ENCODE results near the gene TUT4. TPM values are rescaled to one million over a fixed set of nuclear protein-coding genes. Genes with fewer than 3 reads are reported as not detected.

TUT4 gene
- total RNA-seq, 1 donor from 2014 or later = 30.9 TPM

DNA sequence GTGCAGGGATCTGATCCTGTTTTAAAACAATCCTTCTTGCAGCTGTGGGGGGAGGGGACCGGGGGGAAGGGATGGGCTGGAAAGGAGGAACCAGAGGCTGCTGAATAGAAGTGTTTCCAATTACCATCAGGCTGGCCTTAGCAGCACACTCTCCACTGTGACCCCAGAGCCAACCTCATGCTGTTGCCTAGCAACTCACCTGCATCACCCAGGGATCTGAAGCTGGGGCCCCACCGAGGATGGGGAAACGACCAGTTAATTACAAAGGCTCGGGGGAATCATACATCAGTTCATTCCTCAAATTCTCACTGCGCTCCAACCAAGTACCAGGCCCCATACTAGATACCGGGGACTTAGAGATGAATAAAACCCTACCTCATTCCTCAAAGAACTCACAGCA, 37.4 kb upstream of the TUT4 start:
- no peaks in the 10 kb centered on the region for H3K9me3 ChIP-seq (replicated peaks)
- no peaks in the 10 kb centered on the region for H3K36me3 ChIP-seq
- no peak for DNase-seq
- TF ChIP-seq, protein P1, sequence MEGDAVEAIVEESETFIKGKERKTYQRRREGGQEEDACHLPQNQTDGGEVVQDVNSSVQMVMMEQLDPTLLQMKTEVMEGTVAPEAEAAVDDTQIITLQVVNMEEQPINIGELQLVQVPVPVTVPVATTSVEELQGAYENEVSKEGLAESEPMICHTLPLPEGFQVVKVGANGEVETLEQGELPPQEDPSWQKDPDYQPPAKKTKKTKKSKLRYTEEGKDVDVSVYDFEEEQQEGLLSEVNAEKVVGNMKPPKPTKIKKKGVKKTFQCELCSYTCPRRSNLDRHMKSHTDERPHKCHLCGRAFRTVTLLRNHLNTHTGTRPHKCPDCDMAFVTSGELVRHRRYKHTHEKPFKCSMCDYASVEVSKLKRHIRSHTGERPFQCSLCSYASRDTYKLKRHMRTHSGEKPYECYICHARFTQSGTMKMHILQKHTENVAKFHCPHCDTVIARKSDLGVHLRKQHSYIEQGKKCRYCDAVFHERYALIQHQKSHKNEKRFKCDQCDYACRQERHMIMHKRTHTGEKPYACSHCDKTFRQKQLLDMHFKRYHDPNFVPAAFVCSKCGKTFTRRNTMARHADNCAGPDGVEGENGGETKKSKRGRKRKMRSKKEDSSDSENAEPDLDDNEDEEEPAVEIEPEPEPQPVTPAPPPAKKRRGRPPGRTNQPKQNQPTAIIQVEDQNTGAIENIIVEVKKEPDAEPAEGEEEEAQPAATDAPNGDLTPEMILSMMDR (IDR thresholded peaks at IDR 0.05; ENCODE audit: borderline replicate concordance) = no peak
- peaks cover 9% of the 10 kb centered on the region for H3K4me1 ChIP-seq
- no peaks in the 10 kb centered on the region for H3K27me3 ChIP-seq (ENCODE audit: low read depth)
- no peak overlapping the region for H3K27ac ChIP-seq (replicated peaks)
- intact Hi-C loops (cut with micrococcal nuclease) = no loop called here
- no peak overlapping the region for H3K4me3 ChIP-seq

DNA sequence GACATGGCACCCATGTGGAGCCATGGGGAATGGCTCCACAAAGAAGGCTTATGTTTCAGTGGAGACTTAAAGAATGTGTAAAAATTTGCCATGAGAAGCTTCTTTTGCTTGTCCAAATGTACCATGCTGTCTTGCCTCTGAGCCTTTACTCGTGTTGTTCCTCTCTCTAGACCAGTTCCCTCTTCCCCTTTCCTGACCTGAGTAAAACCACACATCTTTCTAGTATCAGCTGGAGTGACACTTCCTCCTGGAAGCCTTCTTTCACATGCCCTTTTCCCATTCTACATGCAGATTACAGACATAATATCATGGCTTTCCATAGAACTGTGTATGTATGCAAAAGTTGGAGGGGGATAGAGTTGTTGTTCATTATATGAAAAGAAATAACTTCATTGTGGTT, 35.6 kb upstream of the TUT4 start:
- H3K27ac ChIP-seq (replicated peaks) = no peak overlapping the region
- peaks cover 9% of the 10 kb centered on the region for H3K4me1 ChIP-seq
- TF ChIP-seq, protein P1 (IDR thresholded peaks at IDR 0.05; ENCODE audit: borderline replicate concordance) = no peak
- H3K36me3 ChIP-seq = no peaks in the 10 kb centered on the region
- H3K4me3 ChIP-seq = no peak overlapping the region
- intact Hi-C loops (cut with micrococcal nuclease) = no loop called here
- H3K9me3 ChIP-seq (replicated peaks) = no peaks in the 10 kb centered on the region
- DNase-seq = no peak
- H3K27me3 ChIP-seq (ENCODE audit: low read depth) = no peaks in the 10 kb centered on the region

DNA sequence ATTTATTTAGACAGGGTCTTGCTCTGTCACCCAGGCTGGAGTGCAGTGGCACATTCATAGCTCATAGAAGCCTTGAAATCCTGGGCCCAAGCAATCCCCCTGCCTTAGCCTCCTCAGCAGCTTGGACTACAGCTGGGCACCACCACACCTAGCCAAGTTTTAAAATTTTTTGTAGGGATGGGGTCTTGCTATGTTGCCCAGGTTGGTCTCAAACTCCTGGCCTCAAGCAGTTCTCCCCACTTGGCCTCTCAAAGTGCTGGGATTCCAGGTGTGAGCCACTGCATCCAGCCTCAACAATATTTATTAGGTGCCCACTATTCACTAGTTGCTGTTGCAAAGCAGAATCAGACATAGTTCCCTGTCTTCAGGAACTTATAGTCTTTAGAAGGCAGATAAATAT, 35.1 kb upstream of the TUT4 start:
- no peaks in the 10 kb centered on the region for H3K27me3 ChIP-seq (ENCODE audit: low read depth)
- no peaks in the 10 kb centered on the region for H3K36me3 ChIP-seq
- H3K4me1 ChIP-seq = peaks cover 7% of the 10 kb centered on the region
- H3K4me3 ChIP-seq = no peak overlapping the region
- no peaks in the 10 kb centered on the region for H3K9me3 ChIP-seq (replicated peaks)
- H3K27ac ChIP-seq (replicated peaks) = no peak overlapping the region
- DNase-seq = no peak
- TF ChIP-seq, protein P1 (IDR thresholded peaks at IDR 0.05; ENCODE audit: borderline replicate concordance) = no peak
- intact Hi-C loops (cut with micrococcal nuclease) = no loop called here

DNA sequence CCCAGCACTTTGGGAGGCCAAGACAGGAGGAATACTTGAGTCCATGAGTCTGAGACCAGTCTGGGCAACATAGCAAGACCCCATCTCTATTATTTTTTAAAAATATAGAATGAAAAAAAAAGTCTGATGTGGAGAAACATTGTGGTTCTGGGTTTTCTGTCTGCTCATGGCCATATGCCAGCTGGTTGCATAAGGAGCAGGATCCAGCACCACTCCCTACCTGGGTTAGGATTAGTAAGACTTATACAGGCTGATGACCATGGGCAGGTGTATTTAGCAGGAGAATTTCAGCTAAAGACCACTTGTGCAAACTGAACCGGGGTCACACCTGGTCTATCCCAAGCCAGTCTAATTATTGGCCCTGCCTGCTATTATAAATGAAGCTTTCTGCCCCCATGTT, 32.6 kb upstream of the TUT4 start:
- H3K4me3 ChIP-seq = no peak overlapping the region
- intact Hi-C loops (cut with micrococcal nuclease) = no loop called here

DNA sequence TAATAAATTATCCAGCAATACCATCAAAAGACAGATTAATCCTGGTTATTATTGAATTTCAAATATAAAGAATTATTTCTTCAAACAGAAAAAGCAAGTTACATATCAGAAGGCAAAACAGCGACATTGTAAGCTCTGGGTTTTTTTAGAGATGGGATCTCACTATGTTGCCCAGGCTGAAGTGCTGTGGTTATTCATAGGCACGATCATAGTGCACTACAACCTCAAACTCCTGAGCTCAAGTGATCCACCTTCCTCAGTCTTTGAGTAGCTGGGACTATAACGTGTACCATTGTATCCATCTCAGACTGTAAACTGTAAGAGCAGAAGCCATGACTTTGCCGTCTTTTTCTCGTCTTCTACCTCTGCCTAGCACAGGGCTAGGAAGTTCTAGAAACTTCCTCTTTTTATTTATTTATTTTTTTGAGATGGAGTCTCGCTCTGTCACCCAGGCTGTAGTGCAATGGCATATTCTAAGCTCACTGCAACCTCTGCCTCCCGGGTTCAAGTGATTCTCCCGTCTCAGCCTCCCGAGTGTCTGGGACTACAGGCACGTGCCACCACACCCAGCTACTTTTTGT, 29.3 kb upstream of the TUT4 start:
- intact Hi-C loops (cut with micrococcal nuclease) = no loop called here
- TF ChIP-seq, protein P1 (IDR thresholded peaks at IDR 0.05; ENCODE audit: borderline replicate concordance) = no peak

More for the DNA sequence above, 32.6 kb upstream of the TUT4 start:
- no peaks in the 10 kb centered on the region for H3K36me3 ChIP-seq
- no peaks in the 10 kb centered on the region for H3K9me3 ChIP-seq (replicated peaks)
- no peak overlapping the region for H3K27ac ChIP-seq (replicated peaks)
- TF ChIP-seq, protein P1 (IDR thresholded peaks at IDR 0.05; ENCODE audit: borderline replicate concordance) = no peak
- H3K4me1 ChIP-seq = no peaks in the 10 kb centered on the region
- DNase-seq = no peak
- no peaks in the 10 kb centered on the region for H3K27me3 ChIP-seq (ENCODE audit: low read depth)

More for the DNA sequence above, 29.3 kb upstream of the TUT4 start:
- no peaks in the 10 kb centered on the region for H3K9me3 ChIP-seq (replicated peaks)
- H3K4me1 ChIP-seq = no peaks in the 10 kb centered on the region
- H3K27ac ChIP-seq (replicated peaks) = no peak overlapping the region
- H3K4me3 ChIP-seq = no peak overlapping the region
- H3K27me3 ChIP-seq (ENCODE audit: low read depth) = no peaks in the 10 kb centered on the region
- no peak for DNase-seq
- no peaks in the 10 kb centered on the region for H3K36me3 ChIP-seq
